H9 (cell line): ENCODE measurements around the gene CPNE8. TPM values are rescaled to one million over a fixed set of nuclear protein-coding genes. Genes with fewer than 3 reads are reported as not detected.

Source experiments
- DNase-seq: peaks from one replicate; pipeline ENCODE4 v3.0.0-alpha.2; 2017
- H2AFZ ChIP-seq: one replicate; pipeline ENCODE4 v1.6.1; 2013; ENCODE audit warnings: mild to moderate bottlenecking, low read length, control low read depth, moderate library complexity
- H2AK5ac ChIP-seq: 2 replicates; pipeline ENCODE4 v1.6.1; 2013; ENCODE audit warnings: low read length, control low read depth, mixed read lengths; ENCODE audit not compliant: insufficient read length
- H2BK120ac ChIP-seq: one replicate; pipeline ENCODE4 v1.6.1; 2013; ENCODE audit warnings: low read depth, mild to moderate bottlenecking, low read length, control low read depth, inconsistent platforms; ENCODE audit not compliant: poor library complexity, severe bottlenecking
- H2BK12ac ChIP-seq: 2 replicates; pipeline ENCODE4 v1.6.1; 2013; ENCODE audit warnings: low read length, control low read depth, mixed read lengths, low read depth; ENCODE audit not compliant: insufficient read length
- H2BK15ac ChIP-seq: 2 replicates; pipeline ENCODE4 v1.6.1; 2013; ENCODE audit warnings: low read depth, low read length, control low read depth
- H2BK20ac ChIP-seq: one replicate; pipeline ENCODE4 v1.6.1; 2013; ENCODE audit warnings: low read depth, mild to moderate bottlenecking, low read length, control low read depth, inconsistent platforms; ENCODE audit not compliant: poor library complexity, severe bottlenecking
- H2BK5ac ChIP-seq: 2 replicates; pipeline ENCODE4 v1.6.1; 2013; ENCODE audit warnings: low read length, control low read depth, mixed read lengths; ENCODE audit not compliant: insufficient read length
- H3K14ac ChIP-seq: 2 replicates; pipeline ENCODE4 v1.6.1; 2013; ENCODE audit warnings: low read length, control low read depth; ENCODE audit not compliant: insufficient read depth
- H3K18ac ChIP-seq: 2 replicates; pipeline ENCODE4 v1.6.1; 2013; ENCODE audit warnings: low read depth, mild to moderate bottlenecking, mixed read lengths, low read length, control low read depth; ENCODE audit not compliant: insufficient read length
- H3K23ac ChIP-seq: 2 replicates; pipeline ENCODE4 v1.6.1; 2013; ENCODE audit warnings: low read length, control low read depth, mixed read lengths, low read depth; ENCODE audit not compliant: insufficient read length
- H3K23me2 ChIP-seq: 2 replicates; pipeline ENCODE4 v1.6.1; 2013; ENCODE audit warnings: low read depth, mild to moderate bottlenecking, mixed read lengths, low read length, control low read depth; ENCODE audit not compliant: insufficient read length, poor library complexity, severe bottlenecking
- H3K27ac ChIP-seq: 2 replicates; pipeline ENCODE4 v1.5.1; 2013; ENCODE audit warnings: low read length, control low read depth, mixed read lengths, low read depth; ENCODE audit not compliant: insufficient read length
- H3K27me3 ChIP-seq: 2 replicates; pipeline ENCODE4 v1.6.1; 2013; ENCODE audit warnings: low read length, control low read depth, inconsistent platforms; ENCODE audit not compliant: insufficient read depth
- H3K4ac ChIP-seq: 2 replicates; pipeline ENCODE4 v1.6.1; 2013; ENCODE audit warnings: low read depth, mild to moderate bottlenecking, control low read depth, inconsistent platforms, low read length, moderate library complexity
- H3K4me1 ChIP-seq: 2 replicates; pipeline ENCODE4 v1.6.1; 2013; ENCODE audit warnings: low read length, control low read depth, inconsistent platforms; ENCODE audit not compliant: insufficient read depth
- H3K4me2 ChIP-seq: 2 replicates; pipeline ENCODE4 v1.6.1; 2013; ENCODE audit warnings: low read length, control low read depth, mixed read lengths; ENCODE audit not compliant: insufficient read length, insufficient read depth
- H3K56ac ChIP-seq: 2 replicates; pipeline ENCODE4 v1.6.1; 2013; ENCODE audit warnings: low read depth, mild to moderate bottlenecking, mixed read lengths, low read length, control low read depth; ENCODE audit not compliant: insufficient read length
- H3K79me1 ChIP-seq: 2 replicates; pipeline ENCODE4 v1.6.1; 2013; ENCODE audit warnings: low read depth, mild to moderate bottlenecking, moderate library complexity, low read length, control low read depth, inconsistent platforms; ENCODE audit not compliant: insufficient read depth, poor library complexity, severe bottlenecking
- H3K79me2 ChIP-seq: 2 replicates; pipeline ENCODE4 v1.6.1; 2013; ENCODE audit warnings: low read length, control low read depth, inconsistent platforms; ENCODE audit not compliant: insufficient read depth
- H3K9ac ChIP-seq: 2 replicates; pipeline ENCODE4 v1.6.1; 2013; ENCODE audit warnings: low read length, control low read depth, mixed read lengths; ENCODE audit not compliant: insufficient read length; ENCODE audit errors: extremely low read depth
- H3K9me3 ChIP-seq: one replicate; pipeline ENCODE4 v1.6.1; 2013; ENCODE audit warnings: low read depth, low read length, inconsistent platforms; ENCODE audit not compliant: control insufficient read depth
- H3T11ph ChIP-seq: one replicate; pipeline ENCODE4 v1.6.1; 2013; ENCODE audit warnings: mild to moderate bottlenecking, low read length, control low read depth, inconsistent platforms
- H4K20me1 ChIP-seq: one replicate; pipeline ENCODE4 v1.6.1; 2013; ENCODE audit not compliant: control insufficient read depth, insufficient read length, insufficient read depth
- H4K5ac ChIP-seq: 2 replicates; pipeline ENCODE4 v1.6.1; 2013; ENCODE audit warnings: low read depth, mild to moderate bottlenecking, mixed read lengths, low read length, control low read depth; ENCODE audit not compliant: insufficient read length
- H4K8ac ChIP-seq: replicated peaks from 2 replicates; pipeline ENCODE4 v1.6.1; 2013; ENCODE audit warnings: low read length, control low read depth, mixed read lengths, low read depth; ENCODE audit not compliant: insufficient read length
- H4K91ac ChIP-seq: 2 replicates; pipeline ENCODE4 v1.6.1; 2013; ENCODE audit warnings: low read depth, mild to moderate bottlenecking, moderate library complexity, mixed read lengths, low read length, control low read depth; ENCODE audit not compliant: insufficient read length
- H3K27ac Mint-ChIP-seq, 3 experiments: 2 replicates in 2 of 3; 3 replicates in 1 of 3; pipeline ENCODE4 v1.8.0; 2020 to 2021; ENCODE audit warnings: mixed read lengths in 3 of 3, mild to moderate bottlenecking in 1 of 3, moderate library complexity in 1 of 3
- H3K27me3 Mint-ChIP-seq: 2 replicates; pipeline ENCODE4 v1.8.0; 2021; ENCODE audit warnings: low read depth, mild to moderate bottlenecking, moderate library complexity, mixed read lengths
- H3K36me3 Mint-ChIP-seq, 3 experiments: 2 replicates in 2 of 3; 3 replicates in 1 of 3; pipeline ENCODE4 v1.8.0; 2020 to 2021; ENCODE audit warnings: low read depth in 3 of 3, mixed read lengths in 3 of 3; ENCODE audit not compliant: insufficient read depth in 1 of 3
- H3K4me1 Mint-ChIP-seq, 2 experiments: 2 replicates each; pipeline ENCODE4 v1.8.0; 2020; ENCODE audit warnings: mixed read lengths in 2 of 2
- H3K4me3 Mint-ChIP-seq, 2 experiments: 2 replicates in 1 of 2; 3 replicates in 1 of 2; pipeline ENCODE4 v1.8.0; 2020 to 2021; ENCODE audit warnings: mild to moderate bottlenecking in 2 of 2, mixed read lengths in 2 of 2, moderate library complexity in 1 of 2
- H3K9me3 Mint-ChIP-seq, 2 experiments: 2 replicates in 1 of 2; 3 replicates in 1 of 2; pipeline ENCODE4 v1.8.0; 2020; ENCODE audit warnings: mild to moderate bottlenecking in 2 of 2, mixed read lengths in 2 of 2, moderate library complexity in 1 of 2
- WGBS: extraction: QIAGEN DNeasy Blood & Tissue Kit; methylation state at CpG from one replicate; pipeline ENCODE4 v1.1.7; 2013; ENCODE audit warnings: missing lambda C conversion rate, low lambda C conversion rate, mixed read lengths; ENCODE audit not compliant: insufficient read length; ENCODE audit errors: extremely low coverage; 5-methylcytosine and 5-hydroxymethylcytosine counted together
- total RNA-seq: library from RNA; stranded (reverse); gene quantifications from 2 replicates; pipeline ENCODE4 v1.2.1, GENCODE V29; 2021
- TF ChIP-seq, protein P1 (sequence below): fragments of 200-600 bp; sonication (generic); conservative IDR thresholded peaks from 3 replicates; pipeline ENCODE4 v1.8.0; 2021; ENCODE audit warnings: antibody characterized with exemption, mild to moderate bottlenecking

The CPNE8 gene
- total RNA-seq, 1 experiment from 2014 or later, result 1.9 TPM

DNA sequence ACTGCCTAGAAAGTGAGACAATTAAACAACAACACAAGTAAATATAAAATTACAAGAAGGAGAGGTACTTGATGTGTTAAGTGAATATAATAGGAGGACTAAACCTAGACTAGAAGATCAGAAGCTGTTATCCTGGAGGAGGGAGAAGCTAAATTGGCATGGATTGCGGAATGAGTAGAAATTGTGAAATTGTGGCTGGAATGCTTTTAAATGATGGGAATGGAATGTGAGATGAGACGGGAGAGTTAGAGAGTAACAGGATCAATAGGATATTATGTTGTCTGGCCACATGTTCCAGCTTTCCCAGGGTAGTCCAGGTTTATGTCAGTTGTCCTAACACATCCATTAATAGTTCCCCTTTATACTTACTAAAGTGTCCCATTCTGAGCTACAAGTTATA lies 44.0 kb upstream of the CPNE8 start:
- Histone ChIP-seq H3K18ac (no peak overlapping the region), H2BK20ac (no peak overlapping the region), H4K8ac (no peak overlapping the region), H2AFZ (no peak overlapping the region), H3K4me2 (no peak overlapping the region), H3K79me1 (no peaks in the 10 kb centered on the region), H3K14ac (no peak overlapping the region), H4K5ac (no peak overlapping the region), H3T11ph (no peak overlapping the region), H3K23ac (no peak overlapping the region), H3K4me1 (no peaks in the 10 kb centered on the region), H3K79me2 (no peaks in the 10 kb centered on the region), H3K56ac (no peak overlapping the region), H3K23me2 (no peaks in the 10 kb centered on the region), H2BK120ac (no peak overlapping the region), H2BK12ac (no peak overlapping the region), H3K27me3 (no peaks in the 10 kb centered on the region), H3K4ac (no peak overlapping the region), H3K9me3 (no peaks in the 10 kb centered on the region), H2BK5ac (no peak overlapping the region), H2BK15ac (no peak overlapping the region), H4K91ac (no peak overlapping the region), H2AK5ac (no peak overlapping the region), H3K9ac (no peak overlapping the region), H4K20me1 (no peaks in the 10 kb centered on the region), H3K27ac (no peak overlapping the region)
- no CpG with 5 or more reads among the region's 2 CpGs for WGBS
- Mint-ChIP-seq H3K4me3 (no peak overlapping the region), H3K27ac (no peak overlapping the region; a peak in 1 of 7 replicates), H3K4me1 (no peaks in the 10 kb centered on the region), H3K27me3 (no peaks in the 10 kb centered on the region), H3K36me3 (no peaks in the 10 kb centered on the region; a peak in 1 of 7 replicates), H3K9me3 (no peaks in the 10 kb centered on the region)
- DNase-seq, result no peak
- TF ChIP-seq, protein P1, sequence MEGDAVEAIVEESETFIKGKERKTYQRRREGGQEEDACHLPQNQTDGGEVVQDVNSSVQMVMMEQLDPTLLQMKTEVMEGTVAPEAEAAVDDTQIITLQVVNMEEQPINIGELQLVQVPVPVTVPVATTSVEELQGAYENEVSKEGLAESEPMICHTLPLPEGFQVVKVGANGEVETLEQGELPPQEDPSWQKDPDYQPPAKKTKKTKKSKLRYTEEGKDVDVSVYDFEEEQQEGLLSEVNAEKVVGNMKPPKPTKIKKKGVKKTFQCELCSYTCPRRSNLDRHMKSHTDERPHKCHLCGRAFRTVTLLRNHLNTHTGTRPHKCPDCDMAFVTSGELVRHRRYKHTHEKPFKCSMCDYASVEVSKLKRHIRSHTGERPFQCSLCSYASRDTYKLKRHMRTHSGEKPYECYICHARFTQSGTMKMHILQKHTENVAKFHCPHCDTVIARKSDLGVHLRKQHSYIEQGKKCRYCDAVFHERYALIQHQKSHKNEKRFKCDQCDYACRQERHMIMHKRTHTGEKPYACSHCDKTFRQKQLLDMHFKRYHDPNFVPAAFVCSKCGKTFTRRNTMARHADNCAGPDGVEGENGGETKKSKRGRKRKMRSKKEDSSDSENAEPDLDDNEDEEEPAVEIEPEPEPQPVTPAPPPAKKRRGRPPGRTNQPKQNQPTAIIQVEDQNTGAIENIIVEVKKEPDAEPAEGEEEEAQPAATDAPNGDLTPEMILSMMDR, result no peak
